Skin epidermis (tissue), 12 donors: ENCODE data around the gene SRXN1.
"Not testable (repeated sequence)": the region's sequence is repeated elsewhere in the genome, so short reads cannot be mapped to it uniquely, and the experiment has no call there.

Experiments
- H3K27ac ChIP-seq, 21 experiments: fragments of 200-600 bp; sonication (generic) in 11 of 21; one replicate each; pipeline ENCODE4 v1.5.0; 2020; ENCODE audit warnings: mild to moderate bottlenecking in 3 of 21, inconsistent platforms in 2 of 21, moderate library complexity in 2 of 21
- H3K4me3 ChIP-seq, 7 experiments: fragments of 200-600 bp; sonication (generic) in 2 of 7; one replicate each; pipeline ENCODE4 v1.5.0; 2020; ENCODE audit warnings: inconsistent platforms in 2 of 7, mild to moderate bottlenecking in 2 of 7, moderate library complexity in 1 of 7

SRXN1 gene

GRCh38 chr20:653110-653589, at the start of gene SRXN1:
Gene SRXN1 (minus strand): TSS chr20:653200. CDS start chr20:653185, 15 bp downstream.
- Histone ChIP-seq H3K4me3 (peak within 1 kb of the TSS; percentile 47 to 86 (median 73)), H3K27ac (peak within 1 kb of the TSS; percentile 75 to 97 (median 87))

DNA sequence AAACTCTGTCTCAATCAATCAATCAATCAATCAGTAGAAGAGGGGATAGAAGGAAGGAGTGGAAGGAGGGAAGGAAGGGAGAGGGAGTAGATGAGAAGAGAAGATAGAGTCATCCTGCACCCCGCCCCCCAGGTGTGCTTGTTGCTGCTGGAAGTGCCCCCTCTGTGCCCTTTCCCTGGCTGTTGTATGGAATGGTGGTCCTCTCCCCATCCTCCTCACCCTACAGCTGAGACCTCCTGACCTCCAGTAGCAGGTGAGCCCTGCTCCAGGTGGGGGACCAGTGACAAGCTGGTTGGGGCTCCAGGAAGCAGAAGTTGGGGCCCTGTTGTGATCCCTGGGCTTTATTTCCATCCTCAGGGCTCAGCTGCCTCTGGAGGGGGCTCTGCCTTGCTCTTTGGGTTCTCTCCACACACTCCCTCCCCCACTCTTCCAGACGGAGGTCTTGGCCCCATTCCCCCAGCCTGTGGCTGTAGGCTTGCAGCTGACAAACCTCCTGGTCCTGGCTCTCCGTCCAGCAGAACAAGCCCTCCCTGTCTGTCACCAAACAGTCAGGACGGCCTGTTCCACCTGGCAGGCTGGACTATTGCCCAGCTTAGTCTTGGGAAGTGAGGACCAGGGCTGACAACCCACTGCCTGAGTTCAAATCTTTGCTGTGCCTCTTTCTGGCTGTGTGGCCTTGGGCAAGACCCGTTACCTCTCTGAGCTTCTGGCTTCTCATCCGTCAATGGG, 48.6 kb upstream of the SRXN1 start:
- Histone ChIP-seq H3K4me3 (no peak overlapping the region), H3K27ac (no peak overlapping the region)

DNA sequence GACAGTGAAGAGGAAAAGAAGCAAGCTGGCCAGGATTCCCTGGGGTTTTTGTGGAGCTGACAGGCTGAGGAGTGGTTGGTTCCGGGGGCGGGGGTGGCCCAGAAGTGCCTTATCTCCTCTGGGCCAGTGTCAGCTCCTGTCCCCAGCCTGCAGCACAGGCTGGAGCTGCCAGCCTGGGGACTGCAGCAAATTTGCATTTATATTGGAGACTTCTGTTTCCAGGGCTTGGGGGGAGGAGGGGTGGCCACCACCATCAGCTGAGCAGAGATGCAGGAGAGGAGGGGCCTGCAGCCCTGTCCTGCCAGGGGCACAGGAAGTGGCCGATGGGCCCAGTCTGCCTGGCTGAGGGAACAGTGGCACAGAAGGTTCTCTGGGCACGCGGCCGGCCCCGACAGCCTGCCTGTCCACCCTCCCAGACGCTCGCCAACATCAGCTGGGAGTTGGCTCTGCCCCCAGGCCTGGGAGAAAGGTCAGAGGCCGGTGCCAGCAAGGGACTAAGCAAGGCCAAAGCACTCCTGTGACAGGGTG, 46.9 kb upstream of the SRXN1 start:
- no peak overlapping the region for H3K27ac ChIP-seq
- no peak overlapping the region for H3K4me3 ChIP-seq

- no peak overlapping the region for H3K4me3 ChIP-seq
- no peak overlapping the region for H3K27ac ChIP-seq
Observed at GRCh38 chr20:699342-699741, 46.3 kb upstream of the SRXN1 start.

DNA sequence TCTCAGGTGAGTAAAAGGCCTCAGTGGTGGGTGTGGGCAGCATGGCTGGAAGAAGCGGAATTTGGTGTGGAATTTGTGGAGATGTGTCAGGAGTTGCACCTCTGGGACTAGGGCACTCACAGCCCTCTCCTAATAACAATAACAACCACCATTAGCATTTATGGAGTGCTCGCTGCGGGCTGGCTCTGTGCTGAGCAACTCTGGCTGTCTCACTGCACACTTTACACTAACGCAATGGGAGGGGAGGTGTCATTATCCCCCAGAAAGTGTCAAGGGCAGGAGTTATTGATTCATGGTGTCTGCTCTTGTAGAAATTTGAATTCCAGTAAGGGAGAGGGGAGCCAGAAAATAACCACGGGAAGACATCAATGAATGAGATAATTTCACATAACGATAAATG, 45.3 kb upstream of the SRXN1 start:
- Histone ChIP-seq H3K27ac (no peak overlapping the region), H3K4me3 (no peak overlapping the region)

DNA sequence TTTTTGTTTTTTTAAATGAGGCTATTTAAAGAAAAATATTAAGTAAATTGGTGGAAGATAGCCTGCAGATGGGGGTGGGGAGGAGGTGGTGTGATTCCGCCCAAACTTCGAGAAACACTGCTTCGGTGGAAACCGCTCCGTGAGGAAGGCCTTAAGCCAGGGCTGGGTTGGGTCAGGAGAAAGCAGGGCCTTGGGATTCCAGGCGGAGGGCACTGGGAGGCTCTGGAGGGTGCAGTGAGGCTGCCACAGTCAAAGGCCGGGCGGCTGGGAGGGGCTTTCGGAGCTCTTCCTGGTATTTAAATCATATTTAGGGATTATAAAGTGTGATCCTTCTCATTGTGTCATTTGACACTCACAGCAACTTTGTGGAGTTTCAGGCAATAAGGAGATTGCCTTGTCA, 44.8 kb upstream of the SRXN1 start:
- no peak overlapping the region for H3K27ac ChIP-seq
- no peak overlapping the region for H3K4me3 ChIP-seq

DNA sequence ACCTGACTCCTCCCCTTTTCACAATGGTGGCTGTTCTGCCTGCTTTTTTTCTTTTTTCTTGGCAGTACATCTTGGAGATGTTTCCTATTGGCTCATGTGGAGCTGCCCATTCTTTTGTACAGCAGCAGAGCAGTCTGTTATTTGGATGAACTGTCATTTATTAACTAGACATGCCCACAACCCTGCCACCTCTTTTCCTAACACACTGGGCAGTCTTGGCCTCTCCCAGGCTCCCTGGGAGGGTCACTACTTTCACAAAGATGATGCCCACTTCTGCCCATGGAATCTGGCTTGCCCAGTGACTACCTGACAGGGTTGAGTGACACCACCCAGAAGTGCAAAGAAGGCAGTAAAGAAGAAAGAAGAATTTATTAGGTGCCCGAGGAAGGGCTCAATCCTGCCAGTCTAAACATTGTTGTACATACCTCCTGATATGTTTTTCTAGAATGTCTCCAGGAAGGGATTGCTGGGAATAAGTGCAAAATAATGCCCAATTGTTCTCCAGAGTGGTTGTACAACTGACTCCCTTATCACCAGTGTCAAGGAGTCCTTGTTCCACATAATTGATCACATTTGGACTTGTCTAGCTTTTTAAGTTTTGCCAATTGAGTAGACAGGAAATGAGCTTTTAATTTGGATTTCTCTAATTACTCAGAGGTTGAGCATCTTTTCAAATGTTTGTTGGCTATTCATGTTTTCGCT, 42.3 kb upstream of the SRXN1 start:
- H3K4me3 ChIP-seq = no peak overlapping the region
- no peak overlapping the region for H3K27ac ChIP-seq

DNA sequence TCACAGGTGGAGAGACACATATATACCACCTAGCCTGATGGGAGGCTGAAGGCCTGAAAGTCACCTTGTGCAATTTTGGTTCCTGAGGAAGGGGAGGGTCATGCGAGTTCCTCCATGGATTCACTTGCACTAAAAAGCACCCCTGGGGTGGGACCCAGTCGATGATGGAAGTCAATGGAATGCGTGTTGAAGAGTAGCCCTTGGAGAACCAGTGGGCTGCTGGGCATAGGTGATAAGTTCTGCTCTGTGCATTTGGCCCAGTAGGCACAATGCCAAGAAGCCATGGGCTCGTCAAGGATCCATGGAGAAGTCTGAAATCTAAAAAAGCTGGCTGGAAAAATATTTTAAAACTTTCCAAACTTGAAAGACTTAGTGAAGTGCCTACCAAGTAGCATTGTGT, 41.5 kb upstream of the SRXN1 start:
- Histone ChIP-seq H3K27ac (no peak overlapping the region), H3K4me3 (no peak overlapping the region)

DNA sequence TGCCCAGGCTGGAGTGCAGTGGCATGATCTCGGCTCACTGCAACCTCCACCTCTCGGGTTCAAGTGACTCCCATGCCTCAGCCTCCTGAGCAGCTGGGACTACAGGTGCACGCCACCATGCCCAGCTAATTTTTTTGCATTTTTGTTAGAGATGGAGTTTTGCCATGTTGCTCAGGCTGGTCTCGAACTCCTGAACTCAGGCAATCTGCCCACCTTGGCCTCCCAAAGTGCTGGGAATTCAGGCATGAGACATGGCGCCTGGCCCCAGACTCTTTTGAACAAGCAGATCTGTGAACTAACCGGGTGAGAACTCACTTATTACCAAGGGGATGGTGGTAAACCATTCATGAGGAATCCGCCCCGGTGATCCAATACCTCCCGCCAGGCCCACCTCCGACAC, 40.8 kb upstream of the SRXN1 start:
- H3K4me3 ChIP-seq = not testable (repeated sequence)

DNA sequence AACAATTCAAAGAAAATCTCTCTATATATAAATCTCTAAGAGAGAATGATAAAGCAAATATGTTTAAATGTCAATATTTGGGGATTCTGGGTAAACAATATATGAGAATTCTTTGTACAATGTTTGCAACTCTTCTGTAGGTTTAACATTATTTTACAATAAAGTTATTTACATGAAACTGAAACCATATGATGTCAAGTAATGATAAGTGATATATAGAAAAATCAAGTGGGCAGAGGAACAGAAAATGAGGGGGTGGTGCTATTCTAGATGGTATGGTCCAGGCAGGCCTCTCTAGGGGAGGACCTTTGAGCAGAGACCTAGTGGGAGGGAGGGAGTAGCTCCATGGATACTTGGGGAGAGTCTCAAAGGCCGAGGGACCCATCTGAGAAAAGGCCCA, 39.0 kb upstream of the SRXN1 start:
- Histone ChIP-seq H3K4me3 (no peak overlapping the region), H3K27ac (no peak overlapping the region)

More for the DNA sequence above, 40.8 kb upstream of the SRXN1 start:
- H3K27ac ChIP-seq = not testable (repeated sequence)

DNA sequence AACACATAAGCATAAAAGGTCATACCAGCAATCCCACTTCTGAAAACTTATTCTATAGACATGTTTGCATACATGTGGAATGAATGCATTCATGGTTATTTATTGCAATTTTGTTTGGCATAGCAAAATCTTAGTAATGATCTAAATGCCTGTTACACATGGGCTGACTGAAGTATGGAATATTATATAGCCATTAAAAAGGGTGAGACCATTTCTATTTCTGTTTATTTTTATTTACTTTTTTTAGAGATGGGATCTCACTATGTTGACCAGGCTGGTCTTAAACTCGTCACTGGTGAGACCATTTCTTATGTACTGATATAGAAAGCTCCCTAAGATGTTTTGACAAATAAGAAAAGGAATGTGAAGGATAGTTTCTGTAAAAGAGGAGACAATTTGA, 36.9 kb upstream of the SRXN1 start:
- Histone ChIP-seq H3K4me3 (no peak overlapping the region), H3K27ac (no peak overlapping the region)

GRCh38 chr20:689348-689747, 36.3 kb upstream of the SRXN1 start:
- no peak overlapping the region for H3K4me3 ChIP-seq
- no peak overlapping the region for H3K27ac ChIP-seq

GRCh38 chr20:688809-689212, 35.8 kb upstream of the SRXN1 start:
- Histone ChIP-seq H3K4me3 (no peak overlapping the region), H3K27ac (no peak overlapping the region)

DNA sequence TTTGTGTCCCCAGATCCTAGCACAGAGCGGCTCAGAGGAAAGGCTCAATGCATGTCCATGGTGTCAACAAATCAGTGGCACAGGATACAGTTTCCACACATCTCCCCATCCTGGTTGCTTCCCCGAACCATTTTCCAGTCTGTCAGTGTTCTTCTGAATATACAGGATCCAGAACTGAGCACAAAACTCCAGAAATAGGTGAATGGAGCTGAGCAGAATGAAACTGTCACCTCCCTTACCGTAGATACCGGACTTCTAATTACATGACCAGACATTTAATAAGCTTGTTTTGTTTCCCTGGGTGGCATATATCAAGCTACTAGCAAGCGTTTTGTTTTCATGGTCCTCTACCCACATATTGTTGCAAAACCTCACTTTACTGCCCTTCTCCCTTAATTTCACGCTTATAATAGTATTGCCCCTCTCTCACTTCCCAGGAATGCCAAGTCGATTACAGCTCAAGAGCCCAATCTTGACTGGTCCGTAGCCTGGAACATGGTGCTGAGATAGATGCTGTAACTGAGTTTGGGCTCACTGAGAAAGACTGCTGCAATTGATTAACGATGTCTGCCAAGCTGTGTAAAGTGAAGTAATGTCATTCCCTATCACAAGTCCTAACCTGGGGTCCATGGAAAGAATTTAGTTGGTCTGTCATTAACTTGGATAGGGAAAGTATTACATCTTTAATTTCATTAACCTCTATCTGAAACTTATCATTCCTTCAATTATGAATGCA, 34.6 kb upstream of the SRXN1 start:
- Histone ChIP-seq H3K27ac (no peak overlapping the region), H3K4me3 (no peak overlapping the region)

DNA sequence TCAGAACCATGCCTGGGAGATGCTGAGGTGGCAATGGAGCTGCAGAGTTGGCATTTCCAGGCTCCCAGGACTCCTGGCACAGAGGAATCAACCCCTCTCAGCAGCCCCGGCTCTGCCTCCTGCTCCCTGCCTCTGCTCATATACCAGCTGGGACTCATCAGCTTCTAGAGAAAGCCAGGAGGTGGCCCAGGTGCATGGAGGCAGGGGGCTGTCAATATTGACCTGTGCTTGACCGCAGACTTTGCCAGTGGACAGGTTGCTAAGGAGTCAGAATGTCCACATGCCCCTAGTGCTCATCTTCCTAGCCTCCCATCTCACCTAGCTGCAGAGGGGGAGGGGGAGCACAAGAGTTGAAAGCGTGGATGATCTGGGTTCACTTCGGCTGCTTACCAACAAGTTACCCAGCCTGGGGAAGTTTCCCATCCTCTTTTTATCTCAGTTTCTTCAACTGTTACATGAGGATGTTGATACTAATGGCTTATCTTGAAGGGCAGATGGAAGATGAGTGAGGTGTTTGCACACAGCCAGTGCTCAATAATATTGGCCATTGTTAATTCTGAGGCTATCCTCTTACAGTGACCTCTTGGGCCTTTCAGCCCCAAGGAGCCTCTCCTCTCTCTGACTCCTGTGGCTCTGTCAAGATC, 31.8 kb upstream of the SRXN1 start:
- Histone ChIP-seq H3K4me3 (no peak overlapping the region), H3K27ac (no peak overlapping the region)

GRCh38 chr20:682123-682522, 29.1 kb upstream of the SRXN1 start:
- Histone ChIP-seq H3K27ac (no peak overlapping the region), H3K4me3 (no peak overlapping the region)

- Histone ChIP-seq H3K4me3 (no peak overlapping the region), H3K27ac (no peak overlapping the region)
Observed at GRCh38 chr20:680638-681187, 27.7 kb upstream of the SRXN1 start.

- H3K27ac ChIP-seq = no peak overlapping the region
- no peak overlapping the region for H3K4me3 ChIP-seq
Observed at GRCh38 chr20:677957-678356, 25.0 kb upstream of the SRXN1 start.

GRCh38 chr20:676967-677366, 24.0 kb upstream of the SRXN1 start:
- H3K27ac ChIP-seq = no peak overlapping the region

More at GRCh38 chr20:676967-677366, 24.0 kb upstream of the SRXN1 start:
- no peak overlapping the region for H3K4me3 ChIP-seq
